ENCODE measurements around the gene PARP12.

DNA sequence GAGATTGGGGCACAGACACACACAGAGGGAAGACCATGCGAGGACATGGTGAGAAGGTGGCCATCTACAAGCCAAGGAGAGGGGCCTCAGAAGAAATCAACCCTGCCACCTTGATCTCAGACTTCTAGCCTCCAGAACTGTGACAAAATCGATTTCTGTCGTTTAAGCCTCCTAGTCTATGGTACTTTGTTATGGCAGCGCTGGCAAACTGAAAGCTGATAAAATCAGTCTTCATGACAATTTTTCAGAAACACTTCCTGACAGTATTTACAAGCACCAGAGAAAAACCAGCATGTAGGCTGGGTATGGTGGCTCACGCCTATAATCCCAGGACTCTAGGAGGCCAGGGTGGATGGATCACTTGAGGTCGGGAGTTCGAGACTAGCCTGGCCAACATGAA is 4.2 kb downstream of the PARP12 start:
- TF ChIP-seq CTCF (IDR thresholded peaks at IDR 0.05) (no peak), EZH2 (IDR thresholded peaks at IDR 0.05) (no peak)

Measured in neural progenitor cell (in vitro differentiated cells).